Mucosa of descending colon (tissue), 3 donors: Measurements from ENCODE around the gene PHLDB3. TPM values are rescaled to one million over a fixed set of nuclear protein-coding genes. Genes with fewer than 3 reads are reported as not detected.

Source experiments
- ATAC-seq: fragments of 200-7000 bp; cut with Tn5 transposase; one replicate; pipeline ENCODE4 v1.9.1; 2020; ENCODE audit warnings: mild to moderate bottlenecking, moderate library complexity
- DNase-seq, 3 donors: peaks; one replicate each; pipeline ENCODE4 v3.0.0-alpha.2; 2020
- H3K36me3 ChIP-seq: fragments of 200-600 bp; one replicate; pipeline ENCODE4 v1.8.0; 2021; ENCODE audit warnings: low read depth, mild to moderate bottlenecking
- H3K4me1 ChIP-seq: fragments of 200-600 bp; one replicate; pipeline ENCODE4 v1.8.0; 2021; ENCODE audit warnings: low read depth, mild to moderate bottlenecking
- H3K4me3 ChIP-seq: fragments of 200-600 bp; one replicate; pipeline ENCODE4 v1.8.0; 2021; ENCODE audit warnings: mild to moderate bottlenecking
- H3K9me3 ChIP-seq: fragments of 200-600 bp; one replicate; pipeline ENCODE4 v1.8.0; 2021; ENCODE audit warnings: mild to moderate bottlenecking
- CTCF ChIP-seq: fragments of 200-600 bp; IDR thresholded peaks from one replicate; pipeline ENCODE4 v1.8.0; 2022; ENCODE audit warnings: antibody characterized with exemption, mild to moderate bottlenecking
- intact Hi-C, 2 donors: fragments of 100-400 bp; cut with DNase I in 1 of 2; cut with micrococcal nuclease in 1 of 2; formaldehyde crosslinking; loops; one replicate each; pipeline versions ENCODE4 v1.11.0 to v1.11.1; 2022; cut with DNase I, micrococcal nuclease
- total RNA-seq, 3 donors: library from RNA; stranded (reverse); fragmentation: NEBNext Ultra II Directional in 2 of 3; extraction: Animal tissue kit (Norgen Biotek cat#: 25700) in 2 of 3; gene quantifications; one replicate each; pipeline versions ENCODE4 v1.2.1 to v1.2.4, GENCODE V29; 2021 to 2023
- donor health status: DM: no; HTN: no; CAD: no; lungs with moderate emphysema.
- donor health status: DM: no; HTN: no; CAD: no.
- donor health status: DM: no; HTN: yes; CAD: no.

Gene PHLDB3
- total RNA-seq, 3 donors from 2014 or later: 13.2 to 22.4 (median 21.3) TPM

DNA sequence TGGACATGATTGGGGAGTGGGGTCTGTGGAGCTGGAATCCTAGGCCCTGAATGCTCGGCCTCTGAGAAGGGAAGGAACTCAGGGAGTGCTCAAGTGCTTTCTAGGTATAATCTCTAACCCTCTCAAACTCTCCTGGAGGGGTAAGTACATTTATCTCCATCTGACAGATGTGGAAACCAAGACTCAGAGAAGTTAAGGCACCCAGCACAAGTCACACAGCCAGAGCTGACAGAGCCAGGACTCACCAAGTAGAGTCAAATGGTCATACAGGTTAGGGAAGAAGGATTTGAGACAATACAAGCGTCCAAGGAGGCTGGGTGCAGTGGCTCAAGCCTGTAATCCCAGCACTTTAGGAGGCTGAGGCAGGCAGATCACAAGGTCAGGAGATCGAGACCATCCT lies 26.2 kb downstream of the PHLDB3 start:
- no peaks in the 10 kb centered on the region for H3K9me3 ChIP-seq
- no peak overlapping the region for H3K4me3 ChIP-seq
- no peak for DNase-seq
- no peak for TF ChIP-seq CTCF
- no peaks in the 10 kb centered on the region for H3K36me3 ChIP-seq
- H3K4me1 ChIP-seq: peaks cover 3% of the 10 kb centered on the region
- intact Hi-C loops: no loop called here
- no peak for ATAC-seq

DNA sequence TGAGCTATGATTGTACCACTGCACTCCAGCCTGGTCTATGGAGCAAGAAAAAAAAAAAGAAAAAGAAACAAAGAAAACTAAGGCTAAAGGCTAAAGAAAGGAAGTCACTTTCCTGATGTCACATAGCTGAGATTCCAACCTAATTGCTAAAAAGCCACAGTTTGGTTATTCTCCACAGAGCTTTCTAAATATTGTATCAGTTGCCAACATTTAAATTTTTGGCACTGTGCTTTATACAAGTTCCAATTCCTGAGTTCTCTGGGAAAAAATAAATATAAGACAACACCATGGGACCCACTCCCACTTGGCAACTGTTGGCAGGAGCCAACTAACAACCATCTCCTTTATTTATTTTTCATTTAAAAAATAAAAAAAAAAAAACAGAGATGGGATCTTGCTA lies 27.9 kb downstream of the PHLDB3 start:
- peaks cover 3% of the 10 kb centered on the region for H3K4me1 ChIP-seq
- no peak for TF ChIP-seq CTCF
- intact Hi-C loops: no loop called here
- no peaks in the 10 kb centered on the region for H3K36me3 ChIP-seq
- no peaks in the 10 kb centered on the region for H3K9me3 ChIP-seq
- no peak for DNase-seq
- ATAC-seq: no peak
- H3K4me3 ChIP-seq: no peak overlapping the region

GRCh38 chr19:43474986-43475705 lies 29.4 kb downstream of the PHLDB3 start:
- Histone ChIP-seq H3K9me3 (no peaks in the 10 kb centered on the region), H3K4me3 (no peak overlapping the region), H3K36me3 (no peaks in the 10 kb centered on the region), H3K4me1 (peaks cover 3% of the 10 kb centered on the region)
- peak; percentile 95 to 98 (median 96) for DNase-seq
- peak; percentile 99 for ATAC-seq
- no peak for TF ChIP-seq CTCF
- intact Hi-C loops: no loop called here

DNA sequence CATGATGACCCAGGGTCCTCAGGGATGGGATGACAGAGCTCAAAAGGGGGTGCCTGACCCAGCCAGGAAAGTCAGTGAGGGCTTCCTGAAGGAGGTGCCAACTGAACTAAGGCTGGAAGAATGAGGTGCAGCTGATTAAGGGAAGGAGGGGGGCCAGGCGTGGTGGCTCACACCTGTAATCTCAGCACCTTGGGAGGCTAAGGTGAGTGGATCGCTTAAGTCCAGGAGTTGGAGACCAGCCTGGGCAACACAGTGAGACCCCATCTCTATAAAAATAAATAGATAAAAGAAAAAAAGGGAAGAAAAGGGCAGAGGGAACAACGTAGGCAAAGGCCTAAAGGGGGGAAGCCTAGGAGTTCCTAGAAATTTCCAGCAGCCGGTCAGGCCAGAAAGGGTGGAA lies 30.1 kb downstream of the PHLDB3 start:
- Histone ChIP-seq H3K4me3 (no peak overlapping the region), H3K36me3 (no peaks in the 10 kb centered on the region), H3K9me3 (no peaks in the 10 kb centered on the region), H3K4me1 (peaks cover 3% of the 10 kb centered on the region)
- DNase-seq: no peak
- TF ChIP-seq CTCF: no peak
- ATAC-seq: no peak
- intact Hi-C loops: no loop called here

DNA sequence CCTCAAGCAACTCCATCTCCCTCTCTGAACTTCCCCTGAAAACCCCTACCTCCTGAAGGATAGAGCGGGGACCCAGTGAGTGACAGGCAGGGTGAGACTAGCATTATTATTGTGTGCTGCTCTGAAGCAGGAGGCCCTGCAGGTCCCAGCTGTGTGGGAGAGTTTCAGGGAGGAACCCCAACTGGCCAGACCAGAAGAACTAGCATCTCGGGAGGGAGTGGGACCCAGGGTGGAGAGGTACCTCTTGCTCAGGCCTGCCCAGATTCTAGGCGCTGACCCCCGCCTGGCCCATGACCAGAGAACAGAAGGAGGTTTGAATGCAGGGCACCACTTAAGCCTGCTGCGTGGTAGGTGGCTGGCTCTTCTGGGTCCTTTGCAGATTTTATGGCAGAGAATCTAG lies 33.5 kb downstream of the PHLDB3 start:
- ATAC-seq: no peak
- Histone ChIP-seq H3K4me1 (peaks cover 3% of the 10 kb centered on the region), H3K36me3 (no peaks in the 10 kb centered on the region), H3K9me3 (no peaks in the 10 kb centered on the region), H3K4me3 (no peak overlapping the region)
- intact Hi-C loops: no loop called here
- DNase-seq: no peak
- no peak for TF ChIP-seq CTCF

DNA sequence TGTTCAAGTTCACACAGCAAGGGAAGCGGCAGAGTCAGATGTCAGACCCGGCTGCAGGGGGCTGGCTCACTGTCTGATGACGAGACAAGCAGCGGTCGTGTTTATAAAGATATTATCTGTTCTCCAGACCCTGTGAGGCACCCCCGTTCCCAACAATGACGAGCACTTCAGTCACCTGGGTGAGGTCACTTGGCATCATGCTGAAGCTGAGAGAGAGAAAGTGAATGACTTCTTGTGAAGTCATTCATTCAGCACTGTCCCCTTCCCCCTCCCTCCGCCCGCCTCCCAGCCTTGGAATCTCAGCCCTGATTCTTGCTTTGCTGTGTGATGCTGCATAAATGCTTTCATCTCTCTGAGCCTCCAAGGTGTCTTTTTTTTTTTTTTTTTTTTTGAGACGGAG lies 34.3 kb downstream of the PHLDB3 start:
- Histone ChIP-seq H3K9me3 (no peaks in the 10 kb centered on the region), H3K4me1 (peaks cover 7% of the 10 kb centered on the region), H3K4me3 (no peak overlapping the region), H3K36me3 (no peaks in the 10 kb centered on the region)
- DNase-seq (no peak), ATAC-seq (no peak)
- intact Hi-C loops: no loop called here
- no peak for TF ChIP-seq CTCF
